Trophoblast cell (in vitro differentiated cells and primary cell): Measurements from ENCODE around the gene PPP1R27.
A peak's percentile ranks its signal among the peaks of the same experiment; 100 is the strongest.

Experiments used
- DNase-seq, 2 donors: peaks; one replicate each; pipeline ENCODE4 v3.0.0-alpha.2; 2016
- H2AFZ ChIP-seq: 2 replicates; pipeline ENCODE4 v1.6.1; 2013; ENCODE audit warnings: low read length, moderate library complexity, mild to moderate bottlenecking; ENCODE audit not compliant: insufficient read depth, poor library complexity
- H2AK5ac ChIP-seq: 2 replicates; pipeline ENCODE4 v1.6.1; 2013; ENCODE audit warnings: mild to moderate bottlenecking, low read length
- H2BK120ac ChIP-seq: 2 replicates; pipeline ENCODE4 v1.6.1; 2013; ENCODE audit warnings: low read length, mild to moderate bottlenecking, moderate library complexity; ENCODE audit not compliant: insufficient read depth, poor library complexity
- H2BK12ac ChIP-seq: 2 replicates; pipeline ENCODE4 v1.6.1; 2013; ENCODE audit warnings: mild to moderate bottlenecking, low read length, moderate library complexity
- H2BK5ac ChIP-seq: 2 replicates; pipeline ENCODE4 v1.6.1; 2013; ENCODE audit warnings: low read length, low read depth, moderate library complexity, mild to moderate bottlenecking; ENCODE audit not compliant: poor library complexity
- H3K14ac ChIP-seq: 2 replicates; pipeline ENCODE4 v1.6.1; 2013; ENCODE audit warnings: mild to moderate bottlenecking, low read length
- H3K18ac ChIP-seq: 2 replicates; pipeline ENCODE4 v1.6.1; 2013; ENCODE audit warnings: mild to moderate bottlenecking, low read length
- H3K23ac ChIP-seq: 2 replicates; pipeline ENCODE4 v1.6.1; 2013; ENCODE audit warnings: low read length
- H3K27ac ChIP-seq: 2 replicates; pipeline ENCODE4 v1.5.1; 2013; ENCODE audit warnings: low read depth, mild to moderate bottlenecking, inconsistent platforms, low read length, moderate library complexity
- H3K27me3 ChIP-seq: 2 replicates; pipeline ENCODE4 v1.6.1; 2013; ENCODE audit warnings: inconsistent platforms, mild to moderate bottlenecking, low read length, moderate library complexity; ENCODE audit not compliant: insufficient read depth
- H3K36me3 ChIP-seq, 2 experiments: 1 replicate in 1 of 2; 2 replicates in 1 of 2; pipeline ENCODE4 v1.6.1; 2013; ENCODE audit warnings: low read length in 2 of 2, mild to moderate bottlenecking in 2 of 2, moderate library complexity in 1 of 2; ENCODE audit not compliant: insufficient read depth in 2 of 2, control insufficient read depth in 1 of 2
- H3K4ac ChIP-seq: 2 replicates; pipeline ENCODE4 v1.6.1; 2013; ENCODE audit warnings: low read depth, mild to moderate bottlenecking, low read length, moderate library complexity
- H3K4me1 ChIP-seq, 2 experiments: 1 replicate in 1 of 2; 2 replicates in 1 of 2; pipeline ENCODE4 v1.6.1; 2013; ENCODE audit warnings: low read length in 2 of 2, mild to moderate bottlenecking in 2 of 2, moderate library complexity in 1 of 2; ENCODE audit not compliant: insufficient read depth in 2 of 2, control insufficient read depth in 1 of 2
- H3K4me2 ChIP-seq: 2 replicates; pipeline ENCODE4 v1.6.1; 2013; ENCODE audit warnings: inconsistent platforms, mild to moderate bottlenecking, low read length, moderate library complexity
- H3K4me3 ChIP-seq: 2 replicates; pipeline ENCODE4 v1.5.1; 2013; ENCODE audit warnings: mild to moderate bottlenecking, low read depth, low read length, inconsistent platforms
- H3K79me1 ChIP-seq: one replicate; pipeline ENCODE4 v1.6.1; 2013; ENCODE audit warnings: low read length
- H3K79me2 ChIP-seq: 2 replicates; pipeline ENCODE4 v1.6.1; 2013; ENCODE audit warnings: low read length, mild to moderate bottlenecking; ENCODE audit not compliant: control insufficient read depth, insufficient read depth, poor library complexity
- H3K9ac ChIP-seq: 2 replicates; pipeline ENCODE4 v1.6.1; 2013; ENCODE audit warnings: mild to moderate bottlenecking, low read length
- H3K9me3 ChIP-seq: 2 replicates; pipeline ENCODE4 v1.6.1; 2013; ENCODE audit warnings: low read depth, mild to moderate bottlenecking, control low read depth, inconsistent platforms, low read length; ENCODE audit not compliant: insufficient read depth
- H4K12ac ChIP-seq: 2 replicates; pipeline ENCODE4 v1.6.1; 2013; ENCODE audit warnings: low read depth, mild to moderate bottlenecking, low read length, moderate library complexity
- H4K8ac ChIP-seq: 2 replicates; pipeline ENCODE4 v1.6.1; 2013; ENCODE audit warnings: low read depth, mild to moderate bottlenecking, low read length, moderate library complexity
- H4K91ac ChIP-seq: one replicate; pipeline ENCODE4 v1.6.1; 2013; ENCODE audit warnings: low read depth, mild to moderate bottlenecking, low read length, moderate library complexity
- WGBS: extraction: QIAGEN DNeasy Blood & Tissue Kit; methylation state at CpG from one replicate; pipeline ENCODE4 v1.1.7; 2013; ENCODE audit warnings: missing lambda C conversion rate; ENCODE audit not compliant: insufficient read length, insufficient coverage; ENCODE audit errors: extremely low coverage; 5-methylcytosine and 5-hydroxymethylcytosine counted together

PPP1R27 gene

DNA sequence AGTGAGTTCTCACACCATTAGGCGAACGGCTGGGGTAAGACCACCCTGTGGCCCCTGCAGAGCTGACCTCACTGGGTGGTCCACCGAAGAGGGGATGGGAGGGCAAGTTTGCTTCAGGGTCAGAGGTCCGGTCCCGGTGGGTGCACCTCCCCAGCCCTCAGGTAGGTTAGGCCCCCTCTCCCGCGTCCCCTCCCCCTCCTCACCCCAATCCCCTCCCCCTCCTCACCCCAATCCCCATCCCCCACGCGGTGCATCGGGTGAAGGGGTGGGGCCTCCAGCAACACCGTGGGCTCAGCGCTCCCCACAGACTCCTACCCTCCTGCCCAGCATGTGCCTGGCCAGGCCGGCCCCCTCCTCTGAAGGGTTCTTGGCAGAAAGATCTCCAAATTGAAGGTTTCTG is 15.1 kb downstream of the PPP1R27 start:
- H2AK5ac ChIP-seq: no peak overlapping the region
- H3K9ac ChIP-seq: no peak overlapping the region
- peaks cover 0 to 2% of the 10 kb centered on the region in 2 experiments for H3K4me1 ChIP-seq

DNA sequence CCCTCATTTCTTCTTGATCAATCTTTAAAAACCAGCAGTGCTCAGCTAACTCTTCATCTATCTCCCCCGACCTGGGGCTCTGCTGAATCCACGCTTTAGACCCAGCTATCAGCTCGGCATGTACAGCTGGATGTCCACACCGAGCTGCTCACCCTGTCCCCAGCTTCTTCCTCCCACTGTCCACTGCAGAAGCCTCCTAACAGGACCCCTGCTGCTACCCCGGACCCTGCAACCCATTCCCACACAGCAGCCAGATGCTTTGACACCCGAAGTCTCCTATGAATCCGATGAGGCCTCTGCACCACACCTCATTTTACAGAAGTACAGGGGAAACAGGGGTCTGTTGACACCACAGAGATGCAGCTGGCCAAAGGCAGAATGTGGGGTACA is 17.1 kb downstream of the PPP1R27 start:
- Histone ChIP-seq H3K23ac (no peak overlapping the region), H4K91ac (no peak overlapping the region), H2AFZ (no peak overlapping the region), H2AK5ac (no peak overlapping the region), H3K4me1 (peaks cover 0 to 2% of the 10 kb centered on the region in 2 experiments), H3K9ac (no peak overlapping the region), H4K12ac (no peak overlapping the region), H3K4me3 (no peak overlapping the region), H3K4me2 (no peak overlapping the region), H2BK5ac (no peak overlapping the region), H3K79me1 (no peaks in the 10 kb centered on the region), H2BK12ac (no peak overlapping the region), H3K18ac (no peak overlapping the region), H3K79me2 (no peaks in the 10 kb centered on the region), H3K27me3 (no peaks in the 10 kb centered on the region), H3K36me3 (peaks cover 8 to 10% of the 10 kb centered on the region in 2 experiments), H3K4ac (no peak overlapping the region), H3K9me3 (peaks cover 7% of the 10 kb centered on the region), H4K8ac (no peak overlapping the region), H3K27ac (no peak overlapping the region), H3K14ac (no peak overlapping the region), H2BK120ac (no peak overlapping the region)
- no peak for DNase-seq
- no CpG with 5 or more reads among the region's 7 CpGs for WGBS

More for the DNA sequence above, 15.1 kb downstream of the PPP1R27 start:
- no peak overlapping the region for H2AFZ ChIP-seq
- H4K8ac ChIP-seq: no peak overlapping the region
- no peak overlapping the region for H3K23ac ChIP-seq
- no peak overlapping the region for H4K12ac ChIP-seq
- no CpG with 5 or more reads among the region's 13 CpGs for WGBS
- no peak overlapping the region for H3K4ac ChIP-seq
- no peak overlapping the region for H3K4me2 ChIP-seq
- no peak overlapping the region for H4K91ac ChIP-seq
- no peak overlapping the region for H2BK12ac ChIP-seq
- no peak overlapping the region for H3K27ac ChIP-seq
- H3K9me3 ChIP-seq: peaks cover 7% of the 10 kb centered on the region
- DNase-seq: no peak
- H2BK120ac ChIP-seq: no peak overlapping the region
- H3K79me2 ChIP-seq: no peaks in the 10 kb centered on the region
- no peak overlapping the region for H2BK5ac ChIP-seq
- no peaks in the 10 kb centered on the region for H3K27me3 ChIP-seq
- H3K4me3 ChIP-seq: no peak overlapping the region
- H3K18ac ChIP-seq: no peak overlapping the region
- H3K14ac ChIP-seq: no peak overlapping the region
- H3K36me3 ChIP-seq: peaks cover 28 to 29% of the 10 kb centered on the region in 2 experiments
- no peaks in the 10 kb centered on the region for H3K79me1 ChIP-seq

GRCh38 chr17:81815646-81815986 is 19.2 kb downstream of the PPP1R27 start:
- Histone ChIP-seq H2BK120ac (no peak overlapping the region), H3K27ac (no peak overlapping the region), H3K4me2 (no peak overlapping the region), H3K9ac (peak overlapping the region; percentile 58), H4K91ac (no peak overlapping the region), H2BK12ac (no peak overlapping the region), H3K79me1 (no peaks in the 10 kb centered on the region), H3K9me3 (peaks cover 9% of the 10 kb centered on the region), H3K23ac (no peak overlapping the region), H4K12ac (no peak overlapping the region), H4K8ac (no peak overlapping the region), H2AFZ (no peak overlapping the region), H2BK5ac (no peak overlapping the region), H3K18ac (no peak overlapping the region), H3K4ac (no peak overlapping the region), H3K4me3 (no peak overlapping the region), H2AK5ac (no peak overlapping the region), H3K36me3 (no peaks in the 10 kb centered on the region), H3K14ac (no peak overlapping the region), H3K27me3 (no peaks in the 10 kb centered on the region), H3K79me2 (no peaks in the 10 kb centered on the region), H3K4me1 (no peaks in the 10 kb centered on the region)
- WGBS: no CpG with 5 or more reads among the region's 2 CpGs
- DNase-seq: no peak

- Histone ChIP-seq H3K4me3 (no peak overlapping the region), H3K79me1 (no peaks in the 10 kb centered on the region), H2BK5ac (no peak overlapping the region), H2BK120ac (no peak overlapping the region), H3K9ac (no peak overlapping the region), H3K9me3 (peaks cover 11% of the 10 kb centered on the region), H2BK12ac (no peak overlapping the region), H2AK5ac (no peak overlapping the region), H3K27ac (no peak overlapping the region), H3K14ac (no peak overlapping the region), H3K18ac (no peak overlapping the region), H3K79me2 (no peaks in the 10 kb centered on the region), H3K27me3 (no peaks in the 10 kb centered on the region), H4K91ac (no peak overlapping the region), H4K8ac (no peak overlapping the region), H3K36me3 (no peaks in the 10 kb centered on the region), H2AFZ (no peak overlapping the region), H3K4ac (no peak overlapping the region), H4K12ac (no peak overlapping the region), H3K23ac (no peak overlapping the region), H3K4me1 (no peaks in the 10 kb centered on the region), H3K4me2 (no peak overlapping the region)
- DNase-seq: no peak
- WGBS: no CpG with 5 or more reads among the region's 24 CpGs
Measured at GRCh38 chr17:81814748-81815645, 19.9 kb downstream of the PPP1R27 start.
